Thyroid gland (tissue), 4 donors: ENCODE measurements around the gene GARIN5A.

Experiments used
- POLR2A ChIP-seq, 2 donors: fragments of 450-650 bp; IDR thresholded peaks; one replicate each; pipeline ENCODE4 v1.6.1; 2017; ENCODE audit warnings: antibody characterized with exemption in 2 of 2, mild to moderate bottlenecking in 2 of 2, moderate library complexity in 1 of 2
- TF ChIP-seq, protein P1 (sequence below), 6 experiments: fragments of 200-600 bp in 3 of 6; fragments of 450-650 bp in 3 of 6; sonication (generic) in 3 of 6; IDR thresholded peaks; one replicate each; pipeline ENCODE4 v1.5.1; 2016 to 2019; ENCODE audit warnings: antibody characterized with exemption in 6 of 6, mild to moderate bottlenecking in 2 of 6, inconsistent platforms in 1 of 6, moderate library complexity in 1 of 6

DNA sequence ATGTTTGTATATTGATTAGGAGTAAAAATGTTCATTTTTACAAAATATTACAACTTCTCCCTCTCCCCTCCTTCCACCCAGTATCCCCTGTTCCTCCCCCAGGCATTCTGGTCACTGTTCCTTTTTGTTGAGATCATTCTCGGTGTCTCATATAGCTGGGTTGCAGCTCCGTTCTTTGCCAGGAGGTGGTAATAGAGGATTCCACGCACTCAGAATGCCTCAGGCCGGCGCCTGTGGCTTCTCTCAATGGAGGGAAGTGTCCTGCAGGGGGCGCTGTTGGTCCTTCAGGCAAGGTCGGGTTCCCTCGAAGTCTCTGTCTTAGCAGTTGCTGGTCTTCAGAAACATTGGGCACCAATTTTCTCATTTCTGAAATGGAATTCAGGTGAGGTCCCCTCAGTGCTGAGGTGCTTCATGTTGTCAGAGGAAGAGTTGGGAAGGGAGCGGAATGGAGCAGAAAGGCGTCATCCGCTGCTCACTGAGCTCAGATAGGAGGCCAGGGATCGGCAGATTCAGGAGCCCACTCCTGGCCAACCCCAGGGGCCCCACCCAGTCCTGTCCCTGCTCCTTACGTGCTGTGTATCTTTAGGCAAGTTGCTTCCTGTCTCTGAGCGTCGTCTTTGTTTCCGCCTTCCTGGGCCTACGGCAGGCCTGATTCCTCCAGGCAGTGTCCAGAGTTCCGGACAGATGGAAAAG is 10.3 kb upstream of the GARIN5A start:
- TF ChIP-seq POLR2A (IDR thresholded peaks at IDR 0.05): no peak
- TF ChIP-seq, protein P1, sequence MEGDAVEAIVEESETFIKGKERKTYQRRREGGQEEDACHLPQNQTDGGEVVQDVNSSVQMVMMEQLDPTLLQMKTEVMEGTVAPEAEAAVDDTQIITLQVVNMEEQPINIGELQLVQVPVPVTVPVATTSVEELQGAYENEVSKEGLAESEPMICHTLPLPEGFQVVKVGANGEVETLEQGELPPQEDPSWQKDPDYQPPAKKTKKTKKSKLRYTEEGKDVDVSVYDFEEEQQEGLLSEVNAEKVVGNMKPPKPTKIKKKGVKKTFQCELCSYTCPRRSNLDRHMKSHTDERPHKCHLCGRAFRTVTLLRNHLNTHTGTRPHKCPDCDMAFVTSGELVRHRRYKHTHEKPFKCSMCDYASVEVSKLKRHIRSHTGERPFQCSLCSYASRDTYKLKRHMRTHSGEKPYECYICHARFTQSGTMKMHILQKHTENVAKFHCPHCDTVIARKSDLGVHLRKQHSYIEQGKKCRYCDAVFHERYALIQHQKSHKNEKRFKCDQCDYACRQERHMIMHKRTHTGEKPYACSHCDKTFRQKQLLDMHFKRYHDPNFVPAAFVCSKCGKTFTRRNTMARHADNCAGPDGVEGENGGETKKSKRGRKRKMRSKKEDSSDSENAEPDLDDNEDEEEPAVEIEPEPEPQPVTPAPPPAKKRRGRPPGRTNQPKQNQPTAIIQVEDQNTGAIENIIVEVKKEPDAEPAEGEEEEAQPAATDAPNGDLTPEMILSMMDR (IDR thresholded peaks at IDR 0.05): peak in 3 of 6 experiments; percentile 29 to 47 (median 39)
